CD4-positive, alpha-beta T cell treated with Interleukin-4 for 1 hour (primary cell): ENCODE results near the gene CPLX3.
A peak's percentile ranks its signal among the peaks of the same experiment; 100 is the strongest.

Source experiments
- DNase-seq, 2 donors: peaks; one replicate each; pipeline ENCODE4 v3.0.0-alpha.2; 2020 to 2022

CPLX3 gene

DNA sequence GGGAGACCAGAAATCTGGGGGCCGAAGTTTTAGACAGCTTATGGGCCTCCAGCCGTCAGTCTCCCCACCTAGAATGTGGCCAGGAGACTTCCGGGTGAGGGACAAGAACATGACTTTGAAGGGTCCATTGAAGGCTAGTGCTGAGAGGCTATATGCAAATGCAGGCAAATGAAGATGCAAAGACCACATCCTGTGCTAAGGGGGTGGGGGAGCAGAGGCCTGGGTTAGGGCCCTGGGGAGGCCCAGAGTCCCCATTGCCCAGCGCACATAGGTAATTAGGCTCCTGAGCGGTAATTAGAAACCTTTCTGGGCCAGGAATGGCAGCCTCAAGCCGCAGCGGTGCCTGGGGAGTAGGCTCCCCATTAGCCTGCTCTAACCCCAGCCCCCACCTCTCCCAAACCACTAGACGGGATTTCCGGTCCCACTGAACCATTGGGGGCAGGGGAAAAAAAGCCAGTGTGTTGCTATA lies 37.7 kb upstream of the CPLX3 start:
- DNase-seq: peak; percentile 59 to 66

DNA sequence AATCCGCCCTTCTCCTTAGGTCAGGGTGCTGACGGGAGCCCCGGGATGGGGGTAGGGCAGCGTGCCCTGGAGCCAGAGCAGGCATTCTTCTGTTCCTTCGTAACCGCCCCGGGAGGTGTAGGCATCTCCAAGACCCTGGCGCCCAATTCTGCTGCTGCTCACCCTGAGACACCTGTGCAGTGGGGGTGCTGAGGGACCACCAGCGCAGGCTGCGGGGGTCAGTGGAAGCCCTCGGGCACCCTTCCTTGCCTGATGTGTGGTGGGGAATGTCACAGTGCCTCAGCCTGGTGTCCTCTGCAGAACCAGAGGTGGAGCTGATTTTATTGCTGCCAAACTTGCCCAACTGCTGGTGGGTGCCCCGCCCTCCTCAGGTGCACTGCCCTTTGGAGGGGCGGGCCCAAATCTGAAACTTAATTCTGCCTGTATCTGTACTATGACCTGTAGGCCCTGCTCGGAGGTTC lies 37.2 kb upstream of the CPLX3 start:
- DNase-seq: peak; percentile 46 to 56

DNA sequence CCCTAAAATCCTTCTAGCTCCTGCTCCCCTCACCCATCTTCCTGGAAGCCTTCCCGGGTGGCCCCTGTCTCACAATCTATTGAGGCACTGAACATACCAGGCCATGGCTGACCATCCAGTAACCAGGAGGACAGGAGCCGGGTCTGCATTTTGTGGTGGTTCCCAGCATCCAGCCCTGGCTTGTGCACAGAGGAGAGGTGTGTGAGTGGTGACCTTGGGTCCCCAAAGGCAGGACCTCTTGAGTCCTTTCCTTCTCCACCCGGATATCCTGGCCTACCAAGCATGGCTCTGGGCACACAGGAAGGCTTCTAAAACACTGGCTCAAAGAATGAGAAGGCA lies 36.7 kb upstream of the CPLX3 start:
- no peak for DNase-seq

DNA sequence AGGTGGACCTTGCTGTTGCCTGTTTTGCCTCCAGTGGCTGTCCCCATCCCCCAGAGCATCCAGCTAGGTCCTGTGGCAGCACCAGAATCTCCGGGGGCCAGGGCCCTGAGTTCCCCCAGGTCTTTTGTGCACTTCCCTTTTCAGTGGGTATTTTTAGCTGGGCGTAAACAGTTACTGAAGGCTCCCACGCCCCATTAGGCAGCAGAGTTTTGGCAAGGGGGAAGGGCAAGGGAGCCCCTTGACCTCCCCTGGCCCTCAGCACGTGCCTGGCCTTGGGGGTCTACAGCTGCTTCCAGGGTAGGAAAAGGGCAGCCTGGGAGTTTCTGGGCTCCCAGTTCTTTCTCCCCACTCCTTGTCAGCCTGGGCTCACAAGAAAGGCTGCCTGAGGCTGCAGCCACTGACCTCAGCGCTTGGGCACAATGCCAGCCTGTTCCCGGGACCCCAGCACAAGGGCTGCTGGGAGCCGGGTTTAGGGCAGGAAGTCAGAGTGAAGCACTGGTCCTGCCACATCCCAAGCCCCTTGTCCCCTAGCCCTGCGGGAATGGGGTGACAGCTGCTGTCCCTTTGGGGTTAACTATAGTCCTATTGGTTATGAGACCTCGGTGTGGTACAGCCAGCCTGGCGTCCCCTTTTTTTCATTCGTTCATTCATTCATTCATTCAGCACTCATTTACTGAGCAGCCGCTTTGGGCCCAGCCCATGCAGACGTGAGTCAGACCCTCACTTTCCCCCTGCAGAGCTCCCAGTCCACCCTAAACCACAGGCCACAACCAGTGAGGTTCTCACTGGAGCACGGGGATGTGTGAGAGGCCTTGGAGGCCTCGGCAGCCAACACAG lies 36.1 kb upstream of the CPLX3 start:
- DNase-seq: peak in 1 of 2 donors; percentile 55

DNA sequence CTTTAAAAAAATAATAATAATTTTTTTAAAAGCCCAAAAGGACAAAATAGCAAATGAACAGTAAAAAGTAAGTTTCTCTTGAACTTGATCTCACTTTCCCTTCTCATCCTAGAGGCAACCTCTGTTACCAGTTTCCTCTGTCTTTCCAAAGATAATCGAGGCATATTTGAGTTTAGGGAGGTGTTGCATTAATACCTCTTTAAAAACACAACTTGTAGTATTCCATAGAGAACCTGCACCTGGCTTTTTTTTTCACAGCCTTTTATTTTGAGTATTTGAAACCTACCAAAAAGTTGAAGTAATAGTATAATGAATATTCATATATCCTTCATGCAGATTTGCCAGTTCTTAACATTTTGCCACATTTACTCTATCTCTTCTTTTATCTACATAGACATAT lies 35.4 kb upstream of the CPLX3 start:
- DNase-seq: no peak

DNA sequence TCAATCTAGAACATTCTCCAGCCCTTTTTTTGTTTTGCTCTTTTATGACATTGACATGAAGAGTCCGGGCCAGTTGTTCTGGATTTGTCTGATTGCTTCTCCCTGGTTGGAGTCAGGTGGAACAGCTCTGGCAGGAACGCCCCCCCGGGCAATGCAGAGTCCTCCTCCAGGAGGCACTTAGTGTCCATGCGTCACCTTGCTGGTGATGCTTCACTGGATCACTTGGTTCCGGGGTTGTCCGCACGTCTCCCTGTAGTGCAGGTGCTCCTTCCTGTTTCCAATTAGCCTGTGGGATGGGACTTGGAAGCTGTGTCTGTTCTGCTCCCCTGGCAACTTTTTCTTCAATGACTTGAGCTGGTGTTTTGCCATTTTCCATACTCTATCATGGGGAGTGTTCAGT lies 34.8 kb upstream of the CPLX3 start:
- DNase-seq: no peak

DNA sequence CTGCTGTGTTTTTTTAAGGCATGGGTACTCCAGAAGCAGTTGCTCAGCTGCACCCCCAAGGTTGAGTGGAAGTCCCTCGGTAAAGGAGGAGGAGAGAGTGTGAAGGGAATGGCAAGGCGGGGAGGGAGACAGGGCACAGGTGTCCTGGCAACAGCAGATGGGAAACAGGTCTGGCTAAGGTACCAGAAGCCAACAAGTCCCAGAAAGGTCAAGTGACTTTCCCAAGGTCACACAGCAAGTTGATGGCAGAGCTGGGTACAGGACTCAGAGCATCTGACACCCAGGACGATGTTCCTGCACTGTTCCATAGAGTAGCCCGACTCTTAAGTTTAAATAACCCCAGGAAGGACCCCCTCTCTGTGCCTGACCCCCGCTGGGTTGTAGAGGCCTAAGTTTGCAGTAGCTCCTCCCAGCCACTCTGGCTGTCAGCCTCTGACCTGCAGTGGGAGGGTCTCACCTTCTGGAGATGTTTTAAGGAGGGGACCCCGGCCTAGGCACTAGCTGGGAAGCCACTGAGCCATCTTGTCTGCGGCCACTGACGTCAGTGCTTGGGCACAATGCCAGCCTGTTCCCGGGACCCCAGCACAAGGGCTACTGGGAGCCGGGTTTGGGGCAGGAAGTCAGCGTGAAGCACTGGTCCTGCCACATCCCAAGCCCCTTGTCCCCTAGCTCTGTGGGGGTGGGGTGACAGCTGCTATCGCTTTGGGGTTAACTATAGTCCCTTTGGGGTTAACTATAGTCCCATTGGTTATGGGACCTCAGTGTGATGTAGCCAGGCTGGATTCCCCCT lies 34.0 kb upstream of the CPLX3 start:
- no peak for DNase-seq

DNA sequence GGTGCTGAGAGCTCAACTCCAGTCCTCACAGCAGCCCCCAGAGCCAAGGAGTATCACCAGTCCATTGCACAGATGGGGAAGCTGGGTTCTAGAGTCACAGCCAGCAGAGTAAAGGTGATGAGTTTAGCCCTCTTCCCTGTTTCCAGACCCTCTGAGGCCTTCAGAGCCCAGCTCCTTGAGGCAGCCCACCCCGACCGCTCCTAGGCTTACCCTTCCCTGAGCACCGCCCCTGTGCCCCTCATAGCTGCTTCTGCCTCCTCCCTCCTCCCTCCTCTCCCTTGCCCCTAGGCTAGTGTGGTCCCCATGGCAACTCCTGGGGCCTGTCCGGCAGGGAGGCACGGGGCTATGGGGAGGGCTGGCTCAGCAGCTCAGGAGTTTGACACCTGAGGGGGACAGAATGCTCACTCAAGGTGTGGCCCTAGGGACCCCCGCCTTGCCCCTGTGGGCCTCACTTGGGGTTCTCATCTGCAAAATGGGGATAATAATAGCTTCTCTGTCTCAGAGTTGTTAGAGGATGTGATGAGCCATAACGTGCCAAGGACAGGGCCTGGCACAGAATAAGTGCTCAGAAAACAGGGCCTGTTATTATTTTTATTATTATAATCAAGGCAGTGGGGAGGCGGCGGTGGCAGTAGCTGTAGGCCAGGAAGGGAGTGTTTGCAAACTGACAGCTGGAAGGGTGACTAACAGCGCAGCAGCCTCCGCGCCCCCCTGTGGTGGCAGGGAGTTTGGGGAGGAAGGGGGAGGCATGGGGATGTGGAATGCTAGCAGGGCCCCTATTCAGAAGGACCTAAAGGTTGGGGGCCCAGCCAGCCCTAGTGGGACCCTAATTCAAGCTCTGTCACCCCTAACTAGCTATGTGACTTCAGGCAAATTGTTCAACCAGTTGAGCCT lies 33.0 kb upstream of the CPLX3 start:
- peak; percentile 78 to 82 for DNase-seq

DNA sequence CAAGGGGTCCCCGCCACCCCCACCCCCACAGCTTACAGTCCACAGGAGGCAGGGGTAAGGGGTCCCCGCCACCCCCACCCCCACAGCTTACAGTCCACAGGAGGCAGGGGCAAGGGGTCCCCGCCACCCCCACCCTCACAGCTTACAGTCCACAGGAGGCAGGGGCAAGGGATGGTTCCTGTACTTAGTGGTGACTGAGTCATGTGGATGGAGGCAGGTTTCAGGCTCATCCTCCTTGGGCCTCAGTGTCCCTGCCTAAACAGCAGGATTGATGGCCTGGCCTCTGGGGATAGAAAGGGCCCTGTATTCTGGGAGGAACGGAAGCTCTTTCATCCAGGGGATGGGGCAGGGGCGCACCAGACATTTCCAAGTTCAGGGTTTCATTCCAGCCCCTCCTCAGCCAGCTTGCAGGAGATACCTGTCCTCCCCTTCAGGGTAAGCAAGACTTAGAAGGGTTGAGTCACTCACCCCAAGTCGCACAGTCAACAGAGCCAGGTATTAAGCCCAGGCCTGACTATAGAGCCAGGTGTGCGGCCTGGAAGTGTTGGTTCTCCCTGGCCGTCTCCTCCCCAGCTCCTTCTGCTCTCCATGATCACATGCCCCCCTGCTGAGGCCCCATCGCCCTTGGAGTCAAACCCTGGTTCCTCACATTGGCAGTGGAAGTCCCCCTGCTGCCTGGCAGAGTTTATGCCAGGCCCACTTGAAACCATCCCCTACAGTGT lies 32.0 kb upstream of the CPLX3 start:
- no peak for DNase-seq

DNA sequence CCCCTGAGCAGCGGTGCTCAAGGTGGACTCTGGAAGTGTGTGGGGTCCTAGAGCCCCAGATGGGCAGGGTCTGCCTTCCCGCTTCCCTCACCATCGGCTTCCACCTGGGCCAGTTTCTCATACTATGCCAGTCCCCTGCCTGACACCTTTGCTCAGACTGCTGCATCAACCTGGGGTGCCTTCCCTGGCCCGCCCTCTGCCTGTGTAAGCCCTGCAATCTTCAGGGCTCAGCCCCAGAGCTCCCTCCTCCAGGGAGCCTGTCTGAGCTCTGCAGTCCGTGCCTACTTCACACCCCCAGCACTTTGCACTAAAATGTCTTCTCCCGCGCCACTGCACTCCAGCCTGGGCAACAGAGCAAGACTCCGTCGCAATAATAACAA lies 31.5 kb upstream of the CPLX3 start:
- no peak for DNase-seq

DNA sequence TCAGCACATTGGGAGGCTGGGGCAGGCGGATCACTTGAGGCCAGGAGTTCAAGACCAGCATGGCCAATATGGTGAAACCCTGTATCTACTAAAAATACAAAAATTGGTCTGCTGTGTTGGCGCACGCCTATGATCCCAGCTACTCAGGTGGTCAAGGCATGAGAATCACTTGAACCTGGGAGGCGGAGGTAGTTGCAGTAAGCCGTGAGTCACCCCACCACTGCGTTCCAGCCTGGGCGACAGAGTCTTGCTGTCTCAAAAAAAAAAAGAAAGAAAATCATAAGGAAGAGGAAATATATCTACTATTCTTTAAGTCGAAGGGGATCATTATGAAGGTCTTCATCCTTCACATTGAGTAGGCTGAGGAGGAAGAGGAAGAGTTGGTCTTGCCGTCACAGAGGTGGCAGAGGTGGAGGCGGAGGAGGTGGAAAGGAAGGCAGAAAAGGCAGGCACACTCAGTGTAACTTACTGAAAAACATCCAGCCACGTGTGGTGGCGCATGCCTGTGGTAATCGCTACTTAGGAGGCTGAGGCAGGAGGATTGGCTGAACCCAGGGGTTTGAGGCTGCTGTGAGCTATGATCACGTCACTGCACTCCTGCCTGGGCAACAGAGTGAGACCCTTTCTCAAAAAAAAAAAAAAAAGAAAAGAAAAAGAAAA lies 30.3 kb upstream of the CPLX3 start:
- peak in 1 of 2 donors; percentile 46 for DNase-seq

DNA sequence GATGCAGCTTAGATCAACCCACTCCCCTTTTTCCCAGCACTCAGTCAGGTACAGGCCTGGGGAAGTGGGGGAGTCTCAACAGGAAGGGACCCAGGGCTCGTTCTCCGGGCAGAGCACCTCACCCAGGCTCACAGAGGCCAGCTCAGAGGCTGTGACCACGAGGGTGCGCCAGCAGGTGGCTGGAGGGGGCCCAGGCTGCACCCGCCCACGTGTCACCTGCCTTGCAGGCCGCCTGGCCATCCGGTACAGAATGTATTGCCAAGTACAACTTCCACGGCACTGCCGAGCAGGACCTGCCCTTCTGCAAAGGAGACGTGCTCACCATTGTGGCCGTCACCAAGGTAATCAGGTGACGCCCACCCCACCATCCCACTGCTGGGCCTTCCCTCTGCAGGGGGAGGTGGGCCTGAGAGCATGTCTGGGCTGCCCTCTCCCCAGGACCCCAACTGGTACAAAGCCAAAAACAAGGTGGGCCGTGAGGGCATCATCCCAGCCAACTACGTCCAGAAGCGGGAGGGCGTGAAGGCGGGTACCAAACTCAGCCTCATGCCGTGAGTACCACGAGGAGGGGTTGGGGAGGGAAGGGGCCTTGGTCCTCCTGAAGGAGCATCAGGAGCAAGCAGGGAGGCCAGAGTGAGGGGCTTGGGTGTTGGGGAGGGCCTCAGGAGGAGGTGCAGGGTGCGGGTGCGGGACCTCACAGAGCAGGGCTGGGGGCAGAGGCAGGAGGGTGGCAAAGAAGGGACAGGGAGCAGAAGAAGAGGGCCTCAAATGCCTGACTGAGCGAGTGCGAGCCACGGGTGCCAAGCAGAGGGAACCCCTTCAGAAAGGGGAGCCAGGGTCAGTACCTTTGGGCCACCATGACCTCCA lies 27.8 kb upstream of the CPLX3 start:
- no peak for DNase-seq

DNA sequence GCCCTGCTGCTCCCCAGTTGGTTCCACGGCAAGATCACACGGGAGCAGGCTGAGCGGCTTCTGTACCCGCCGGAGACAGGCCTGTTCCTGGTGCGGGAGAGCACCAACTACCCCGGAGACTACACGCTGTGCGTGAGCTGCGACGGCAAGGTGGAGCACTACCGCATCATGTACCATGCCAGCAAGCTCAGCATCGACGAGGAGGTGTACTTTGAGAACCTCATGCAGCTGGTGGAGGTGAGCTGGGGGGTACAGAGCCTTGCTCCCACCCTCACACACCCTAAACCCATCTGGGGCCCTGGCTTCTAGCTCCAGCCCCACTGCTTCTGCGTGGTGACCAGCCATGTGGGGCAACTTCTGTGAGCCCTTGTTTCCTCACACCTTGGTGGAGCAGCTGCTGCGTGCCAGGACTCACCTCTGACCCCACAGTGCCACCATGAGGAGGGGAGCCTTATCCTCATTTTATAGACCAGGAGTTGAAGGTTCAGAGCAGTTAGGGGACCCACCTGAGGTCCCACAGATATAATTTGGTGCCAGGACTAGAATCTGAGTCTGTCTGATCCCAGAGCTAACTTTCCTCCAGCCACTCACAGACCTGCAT lies 27.1 kb upstream of the CPLX3 start:
- peak in 1 of 2 donors; percentile 44 for DNase-seq

DNA sequence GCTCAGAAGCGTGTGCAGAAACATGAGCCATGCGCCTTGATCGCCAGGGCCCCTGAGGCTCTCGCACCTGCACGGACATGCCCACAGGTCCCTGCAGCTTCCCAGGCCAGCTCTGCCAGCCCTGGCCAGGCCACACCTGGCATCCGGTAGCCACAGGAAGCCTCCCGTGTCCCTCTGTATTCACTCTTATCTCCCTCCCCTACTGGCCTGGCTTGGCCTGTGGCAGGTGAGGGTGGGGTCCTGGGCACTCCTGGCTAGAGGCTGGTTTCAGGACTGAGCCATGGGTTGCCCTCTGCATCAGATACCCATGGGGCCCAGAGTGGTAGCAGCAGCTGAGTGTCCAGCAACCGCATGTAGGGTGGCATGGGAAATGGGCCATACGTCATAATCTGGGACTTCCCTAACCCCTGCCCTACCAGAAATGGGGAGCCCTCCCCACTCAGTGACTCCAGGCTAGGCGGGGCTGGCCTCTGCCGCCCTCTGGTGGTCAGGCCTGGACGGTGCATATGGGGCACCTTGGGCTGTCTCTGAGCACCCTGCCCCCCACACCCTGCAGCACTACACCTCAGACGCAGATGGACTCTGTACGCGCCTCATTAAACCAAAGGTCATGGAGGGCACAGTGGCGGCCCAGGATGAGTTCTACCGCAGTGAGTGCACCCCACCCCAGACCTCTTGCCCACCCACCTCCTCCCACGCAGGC lies 26.4 kb upstream of the CPLX3 start:
- peak; percentile 92 for DNase-seq

DNA sequence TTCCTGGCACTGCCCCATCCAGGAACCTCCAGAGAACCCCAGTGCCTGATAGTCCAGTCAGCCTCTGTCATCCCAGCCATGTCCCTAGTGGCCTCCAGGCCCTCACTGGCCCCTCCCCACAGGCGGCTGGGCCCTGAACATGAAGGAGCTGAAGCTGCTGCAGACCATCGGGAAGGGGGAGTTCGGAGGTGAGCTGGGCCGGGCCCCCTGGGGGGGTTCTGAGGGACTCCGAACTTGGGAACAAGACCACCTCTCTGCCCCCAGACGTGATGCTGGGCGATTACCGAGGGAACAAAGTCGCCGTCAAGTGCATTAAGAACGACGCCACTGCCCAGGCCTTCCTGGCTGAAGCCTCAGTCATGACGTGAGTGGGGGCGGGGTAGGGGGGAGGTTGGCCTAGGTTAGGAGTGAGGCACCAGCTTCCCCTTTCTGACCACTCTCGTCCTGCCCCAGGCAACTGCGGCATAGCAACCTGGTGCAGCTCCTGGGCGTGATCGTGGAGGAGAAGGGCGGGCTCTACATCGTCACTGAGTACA lies 25.8 kb upstream of the CPLX3 start:
- DNase-seq: no peak

DNA sequence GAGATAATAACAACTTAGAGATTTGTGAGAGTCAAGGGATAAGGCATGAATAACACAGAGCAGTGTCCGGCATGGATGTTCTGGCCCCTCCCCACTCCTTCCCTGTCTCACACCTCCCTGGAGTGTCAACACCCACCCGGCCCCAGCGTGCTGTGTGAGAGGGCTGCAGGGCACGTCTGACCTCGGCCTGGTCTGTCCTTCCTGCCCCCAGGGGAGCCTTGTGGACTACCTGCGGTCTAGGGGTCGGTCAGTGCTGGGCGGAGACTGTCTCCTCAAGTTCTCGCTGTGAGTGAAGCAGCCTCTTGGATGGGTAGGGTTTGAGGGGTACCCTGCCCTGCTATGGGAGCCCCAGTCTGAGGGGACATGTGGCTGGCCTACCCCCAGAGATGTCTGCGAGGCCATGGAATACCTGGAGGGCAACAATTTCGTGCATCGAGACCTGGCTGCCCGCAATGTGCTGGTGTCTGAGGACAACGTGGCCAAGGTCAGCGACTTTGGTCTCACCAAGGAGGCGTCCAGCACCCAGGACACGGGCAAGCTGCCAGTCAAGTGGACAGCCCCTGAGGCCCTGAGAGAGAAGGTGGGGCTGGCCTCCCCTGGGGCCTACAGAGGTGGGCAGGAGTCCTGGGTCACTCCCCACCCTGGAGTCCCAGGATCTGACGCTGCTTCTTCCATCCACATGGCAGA lies 25.0 kb upstream of the CPLX3 start:
- no peak for DNase-seq

DNA sequence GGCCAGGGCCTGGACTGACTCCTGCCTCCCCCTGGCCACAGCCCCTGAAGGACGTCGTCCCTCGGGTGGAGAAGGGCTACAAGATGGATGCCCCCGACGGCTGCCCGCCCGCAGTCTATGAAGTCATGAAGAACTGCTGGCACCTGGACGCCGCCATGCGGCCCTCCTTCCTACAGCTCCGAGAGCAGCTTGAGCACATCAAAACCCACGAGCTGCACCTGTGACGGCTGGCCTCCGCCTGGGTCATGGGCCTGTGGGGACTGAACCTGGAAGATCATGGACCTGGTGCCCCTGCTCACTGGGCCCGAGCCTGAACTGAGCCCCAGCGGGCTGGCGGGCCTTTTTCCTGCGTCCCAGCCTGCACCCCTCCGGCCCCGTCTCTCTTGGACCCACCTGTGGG lies 24.1 kb upstream of the CPLX3 start:
- DNase-seq: no peak

DNA sequence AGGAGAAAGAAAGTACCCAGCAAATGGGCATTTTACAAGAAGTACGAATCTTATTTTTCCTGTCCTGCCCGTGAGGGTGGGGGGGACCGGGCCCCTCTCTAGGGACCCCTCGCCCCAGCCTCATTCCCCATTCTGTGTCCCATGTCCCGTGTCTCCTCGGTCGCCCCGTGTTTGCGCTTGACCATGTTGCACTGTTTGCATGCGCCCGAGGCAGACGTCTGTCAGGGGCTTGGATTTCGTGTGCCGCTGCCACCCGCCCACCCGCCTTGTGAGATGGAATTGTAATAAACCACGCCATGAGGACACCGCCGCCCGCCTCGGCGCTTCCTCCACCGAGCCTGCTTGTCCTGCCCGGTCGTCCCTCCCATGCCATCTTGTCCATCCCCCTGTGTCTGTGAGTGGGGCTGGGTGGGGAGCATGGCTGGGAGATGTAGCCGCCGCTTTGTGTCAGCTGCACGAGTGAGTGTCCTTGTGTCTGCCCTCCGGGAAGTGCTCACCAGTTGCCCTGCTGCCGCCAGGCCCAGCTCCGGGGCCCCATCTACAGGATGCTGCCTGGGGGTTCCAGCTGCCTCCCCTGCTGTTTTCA lies 23.5 kb upstream of the CPLX3 start:
- DNase-seq: no peak
